Measurements from ENCODE around the gene DIP2C.

DIP2C gene

GRCh38 chr10:725786-726185, 36.3 kb upstream of the DIP2C start:
- no peaks in the 10 kb centered on the region for H3K4me1 ChIP-seq (ENCODE audit: insufficient read depth, low read length)
- H3K27me3 ChIP-seq (ENCODE audit: insufficient read depth, low read length, poor library complexity) = no peaks in the 10 kb centered on the region
- DNase-seq (no peak), ATAC-seq (ENCODE audit: insufficient read depth, low read depth) (no peak)
- H3K36me3 ChIP-seq (ENCODE audit: insufficient read depth, low read length) = no peaks in the 10 kb centered on the region
- no peaks in the 10 kb centered on the region for H3K9me3 ChIP-seq (ENCODE audit: insufficient read depth, low read length, severe bottlenecking)
- no peak for TF ChIP-seq CTCF (IDR thresholded peaks at IDR 0.05; ENCODE audit: borderline replicate concordance, extremely low read depth, low read length, poor library complexity, severe bottlenecking)
- TF ChIP-seq EZH2 (IDR thresholded peaks at IDR 0.05; ENCODE audit: borderline replicate concordance, low read depth, low read length, severe bottlenecking) = no peak
- no peaks in the 10 kb centered on the region for H3K79me2 ChIP-seq (ENCODE audit: insufficient read depth, low read length)
- H4K20me1 ChIP-seq (ENCODE audit: insufficient read depth, low read length) = no peaks in the 10 kb centered on the region
- no peak overlapping the region for H3K9ac ChIP-seq (ENCODE audit: low read depth, low read length)
- H3K4me2 ChIP-seq (ENCODE audit: insufficient read depth, low read length) = no peak overlapping the region
- no peak overlapping the region for H3K27ac ChIP-seq (ENCODE audit: low read length)
- no peak overlapping the region for H3K4me3 ChIP-seq (ENCODE audit: low read depth in 1 of 2, low read length in 2 of 2)
- no peak overlapping the region for H2AFZ ChIP-seq (ENCODE audit: low read depth, low read length)

- Histone ChIP-seq H3K79me2 (ENCODE audit: insufficient read depth, low read length) (no peaks in the 10 kb centered on the region), H2AFZ (ENCODE audit: low read depth, low read length) (no peak overlapping the region), H3K4me3 (ENCODE audit: low read depth in 1 of 2, low read length in 2 of 2) (no peak overlapping the region), H3K27me3 (ENCODE audit: insufficient read depth, low read length, poor library complexity) (no peaks in the 10 kb centered on the region), H3K4me1 (ENCODE audit: insufficient read depth, low read length) (no peaks in the 10 kb centered on the region), H3K27ac (ENCODE audit: low read length) (no peak overlapping the region), H3K36me3 (ENCODE audit: insufficient read depth, low read length) (no peaks in the 10 kb centered on the region), H3K4me2 (ENCODE audit: insufficient read depth, low read length) (no peak overlapping the region), H4K20me1 (ENCODE audit: insufficient read depth, low read length) (no peaks in the 10 kb centered on the region), H3K9ac (ENCODE audit: low read depth, low read length) (no peak overlapping the region), H3K9me3 (ENCODE audit: insufficient read depth, low read length, severe bottlenecking) (no peaks in the 10 kb centered on the region)
- no peak for ATAC-seq (ENCODE audit: insufficient read depth, low read depth)
- no peak for DNase-seq
- no peak for TF ChIP-seq CTCF (IDR thresholded peaks at IDR 0.05; ENCODE audit: borderline replicate concordance, extremely low read depth, low read length, poor library complexity, severe bottlenecking)
- TF ChIP-seq EZH2 (IDR thresholded peaks at IDR 0.05; ENCODE audit: borderline replicate concordance, low read depth, low read length, severe bottlenecking) = no peak
These were observed 35.8 kb upstream of the DIP2C start for GRCh38 chr10:725302-725701.

GRCh38 chr10:723973-724372, 34.5 kb upstream of the DIP2C start:
- Histone ChIP-seq H3K27me3 (ENCODE audit: insufficient read depth, low read length, poor library complexity) (no peaks in the 10 kb centered on the region), H3K9ac (ENCODE audit: low read depth, low read length) (no peak overlapping the region), H2AFZ (ENCODE audit: low read depth, low read length) (no peak overlapping the region), H3K4me3 (ENCODE audit: low read depth in 1 of 2, low read length in 2 of 2) (no peak overlapping the region), H3K36me3 (ENCODE audit: insufficient read depth, low read length) (no peaks in the 10 kb centered on the region), H3K27ac (ENCODE audit: low read length) (no peak overlapping the region), H4K20me1 (ENCODE audit: insufficient read depth, low read length) (no peaks in the 10 kb centered on the region), H3K4me1 (ENCODE audit: insufficient read depth, low read length) (no peaks in the 10 kb centered on the region), H3K79me2 (ENCODE audit: insufficient read depth, low read length) (no peaks in the 10 kb centered on the region), H3K9me3 (ENCODE audit: insufficient read depth, low read length, severe bottlenecking) (no peaks in the 10 kb centered on the region), H3K4me2 (ENCODE audit: insufficient read depth, low read length) (no peak overlapping the region)
- DNase-seq (no peak), ATAC-seq (ENCODE audit: insufficient read depth, low read depth) (no peak)
- TF ChIP-seq EZH2 (IDR thresholded peaks at IDR 0.05; ENCODE audit: borderline replicate concordance, low read depth, low read length, severe bottlenecking) (no peak), CTCF (IDR thresholded peaks at IDR 0.05; ENCODE audit: borderline replicate concordance, extremely low read depth, low read length, poor library complexity, severe bottlenecking) (no peak)

All from DND-41 (cell line).